Measurements from ENCODE around the gene DYNLL2.

DNA sequence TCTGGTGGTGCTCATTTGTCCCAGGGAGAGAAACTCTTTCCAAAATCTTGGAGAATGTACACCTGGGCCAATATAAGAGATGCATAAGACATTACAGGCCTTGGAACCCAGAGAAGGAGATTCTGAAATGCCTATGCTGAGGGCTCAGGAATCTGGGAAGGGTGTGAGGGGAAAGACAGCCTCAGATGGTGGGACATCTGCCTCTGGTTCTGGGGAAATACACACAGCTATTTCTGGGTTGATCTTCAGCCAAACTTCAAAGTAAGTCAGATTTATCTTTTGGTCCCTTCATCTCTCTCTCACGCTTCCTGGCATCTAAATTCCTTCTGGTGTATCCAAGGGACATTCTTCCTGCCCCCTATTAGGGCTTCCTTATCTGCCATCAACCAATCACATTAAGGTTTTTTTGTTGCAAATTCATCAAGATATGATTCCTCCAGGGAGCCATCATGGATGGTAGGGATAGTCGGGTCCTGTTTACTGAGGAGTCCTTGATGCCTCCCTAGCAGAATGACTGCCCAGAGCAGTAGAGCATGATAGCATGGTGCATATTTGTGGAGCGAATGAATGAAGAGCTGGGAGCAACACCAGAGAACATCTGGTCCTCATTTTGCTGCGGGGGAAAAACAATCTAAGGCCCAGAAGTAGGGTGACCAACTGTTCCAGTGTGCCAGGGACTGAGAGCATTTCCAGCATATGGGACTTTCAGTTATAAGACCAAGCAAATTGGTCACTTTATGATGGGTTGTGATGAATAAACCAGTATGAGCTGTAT is 35.7 kb upstream of the DYNLL2 start:
- TF ChIP-seq, protein P1, sequence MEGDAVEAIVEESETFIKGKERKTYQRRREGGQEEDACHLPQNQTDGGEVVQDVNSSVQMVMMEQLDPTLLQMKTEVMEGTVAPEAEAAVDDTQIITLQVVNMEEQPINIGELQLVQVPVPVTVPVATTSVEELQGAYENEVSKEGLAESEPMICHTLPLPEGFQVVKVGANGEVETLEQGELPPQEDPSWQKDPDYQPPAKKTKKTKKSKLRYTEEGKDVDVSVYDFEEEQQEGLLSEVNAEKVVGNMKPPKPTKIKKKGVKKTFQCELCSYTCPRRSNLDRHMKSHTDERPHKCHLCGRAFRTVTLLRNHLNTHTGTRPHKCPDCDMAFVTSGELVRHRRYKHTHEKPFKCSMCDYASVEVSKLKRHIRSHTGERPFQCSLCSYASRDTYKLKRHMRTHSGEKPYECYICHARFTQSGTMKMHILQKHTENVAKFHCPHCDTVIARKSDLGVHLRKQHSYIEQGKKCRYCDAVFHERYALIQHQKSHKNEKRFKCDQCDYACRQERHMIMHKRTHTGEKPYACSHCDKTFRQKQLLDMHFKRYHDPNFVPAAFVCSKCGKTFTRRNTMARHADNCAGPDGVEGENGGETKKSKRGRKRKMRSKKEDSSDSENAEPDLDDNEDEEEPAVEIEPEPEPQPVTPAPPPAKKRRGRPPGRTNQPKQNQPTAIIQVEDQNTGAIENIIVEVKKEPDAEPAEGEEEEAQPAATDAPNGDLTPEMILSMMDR (IDR thresholded peaks at IDR 0.05), result no peak
- TF ChIP-seq POLR2A (IDR thresholded peaks at IDR 0.05), result no peak

All from esophagus squamous epithelium (tissue), 4 donors.